HG03342 (cell line): Measurements from ENCODE around the gene LPAR2.
"Not testable (repeated sequence)": the region's sequence is repeated elsewhere in the genome, so short reads cannot be mapped to it uniquely, and the experiment has no call there.

Source experiments
- ATAC-seq: cut with Tn5 transposase; IDR thresholded peaks from one replicate; pipeline ENCODE4 v1.9.1; 2021; ENCODE audit warnings: mild to moderate bottlenecking, moderate library complexity; ENCODE audit not compliant: unreplicated experiment

Gene LPAR2

GRCh38 chr19:19633711-19634515, 5.9 kb upstream of the LPAR2 start:
- ATAC-seq, result no peak

- ATAC-seq, result no peak
Measured at GRCh38 chr19:19632661-19633060, 4.6 kb upstream of the LPAR2 start.

- ATAC-seq, result no peak
Measured at GRCh38 chr19:19631346-19631745, 3.3 kb upstream of the LPAR2 start.

GRCh38 chr19:19630426-19630825, 2.4 kb upstream of the LPAR2 start:
- ATAC-seq, result no peak

- ATAC-seq, result no peak
Measured at GRCh38 chr19:19630062-19630414, 2.0 kb upstream of the LPAR2 start.

GRCh38 chr19:19628501-19629134, 598 bp upstream of the LPAR2 start:
- ATAC-seq, result no peak

- no peak for ATAC-seq
Measured at GRCh38 chr19:19626516-19627472, 1.2 kb downstream of the LPAR2 start.

GRCh38 chr19:19624032-19624570, 3.9 kb downstream of the LPAR2 start:
- no peak for ATAC-seq

GRCh38 chr19:19623383-19623782, 4.6 kb downstream of the LPAR2 start:
- no peak for ATAC-seq

GRCh38 chr19:19619849-19620210, 8.2 kb downstream of the LPAR2 start:
- ATAC-seq, result no peak

GRCh38 chr19:19619181-19619848, 8.7 kb downstream of the LPAR2 start:
- ATAC-seq, result no peak

- ATAC-seq, result peak; percentile 93
Measured at GRCh38 chr19:19618219-19619051, 9.6 kb downstream of the LPAR2 start, which contains the start of gene PBX4. Gene PBX4, minus strand, starts transcription at chr19:19618687. Its CDS starts 58 bp downstream, at chr19:19618629.

- ATAC-seq, result no peak
Measured at GRCh38 chr19:19615086-19615485, 12.9 kb downstream of the LPAR2 start.

GRCh38 chr19:19613506-19613905, 14.5 kb downstream of the LPAR2 start:
- ATAC-seq, result no peak

- no peak for ATAC-seq
Measured at GRCh38 chr19:19610376-19611202, 17.4 kb downstream of the LPAR2 start.

GRCh38 chr19:19606686-19607085, 21.3 kb downstream of the LPAR2 start:
- ATAC-seq, result not testable (repeated sequence)

GRCh38 chr19:19606021-19606420, 22.0 kb downstream of the LPAR2 start:
- ATAC-seq, result no peak

GRCh38 chr19:19602713-19603324, 25.2 kb downstream of the LPAR2 start:
- ATAC-seq, result no peak
